Measurements from ENCODE around the gene ESYT3.

Gene ESYT3

GRCh38 chr3:138456961-138457862 lies 22.8 kb downstream of the ESYT3 start:
- Histone ChIP-seq H3K9me3 (ENCODE audit: low read length) (no peaks in the 10 kb centered on the region), H3K4me2 (ENCODE audit: low read length) (no peak overlapping the region), H2AFZ (ENCODE audit: low read length) (no peak overlapping the region), H3K4me1 (ENCODE audit: insufficient read depth, low read length, severe bottlenecking) (no peaks in the 10 kb centered on the region), H3K4me3 (ENCODE audit: low read depth, low read length, poor library complexity, severe bottlenecking) (no peak overlapping the region), H3K9ac (ENCODE audit: low read length) (no peak overlapping the region), H4K20me1 (ENCODE audit: insufficient read depth, low read length) (no peaks in the 10 kb centered on the region), H3K79me2 (ENCODE audit: insufficient read depth, low read length) (no peaks in the 10 kb centered on the region), H3K9me2 (ENCODE audit: low read depth, low read length) (no peaks in the 10 kb centered on the region), H3F3A (ENCODE audit: insufficient read depth, low read length) (no peaks in the 10 kb centered on the region), H3K27me3 (ENCODE audit: insufficient read depth, low read length) (no peaks in the 10 kb centered on the region), H3K27ac (ENCODE audit: low read depth, low read length, poor library complexity, severe bottlenecking) (no peak overlapping the region), H3K36me3 (ENCODE audit: insufficient read depth, low read length) (no peaks in the 10 kb centered on the region)
- TF ChIP-seq CTCF (IDR thresholded peaks at IDR 0.05; ENCODE audit: low read length) = no peak
- TF ChIP-seq EZH2 (IDR thresholded peaks at IDR 0.05; ENCODE audit: borderline replicate concordance, low read length) = no peak

- H3F3A ChIP-seq (ENCODE audit: insufficient read depth, low read length) = no peaks in the 10 kb centered on the region
- H4K20me1 ChIP-seq (ENCODE audit: insufficient read depth, low read length) = no peaks in the 10 kb centered on the region
- no peaks in the 10 kb centered on the region for H3K79me2 ChIP-seq (ENCODE audit: insufficient read depth, low read length)
- H3K9ac ChIP-seq (ENCODE audit: low read length) = no peak overlapping the region
- no peaks in the 10 kb centered on the region for H3K36me3 ChIP-seq (ENCODE audit: insufficient read depth, low read length)
- H3K9me3 ChIP-seq (ENCODE audit: low read length) = no peaks in the 10 kb centered on the region
- no peaks in the 10 kb centered on the region for H3K27me3 ChIP-seq (ENCODE audit: insufficient read depth, low read length)
- TF ChIP-seq EZH2 (IDR thresholded peaks at IDR 0.05; ENCODE audit: borderline replicate concordance, low read length) (no peak), CTCF (IDR thresholded peaks at IDR 0.05; ENCODE audit: low read length) (no peak)
- H3K27ac ChIP-seq (ENCODE audit: low read depth, low read length, poor library complexity, severe bottlenecking) = no peak overlapping the region
- H3K4me1 ChIP-seq (ENCODE audit: insufficient read depth, low read length, severe bottlenecking) = no peaks in the 10 kb centered on the region
- no peak overlapping the region for H3K4me2 ChIP-seq (ENCODE audit: low read length)
- H3K4me3 ChIP-seq (ENCODE audit: low read depth, low read length, poor library complexity, severe bottlenecking) = no peak overlapping the region
- H2AFZ ChIP-seq (ENCODE audit: low read length) = no peak overlapping the region
- H3K9me2 ChIP-seq (ENCODE audit: low read depth, low read length) = no peaks in the 10 kb centered on the region
Measured at GRCh38 chr3:138457863-138458735, 23.7 kb downstream of the ESYT3 start.

GRCh38 chr3:138458774-138459499 lies 24.5 kb downstream of the ESYT3 start:
- Histone ChIP-seq H3K27me3 (ENCODE audit: insufficient read depth, low read length) (no peaks in the 10 kb centered on the region), H3F3A (ENCODE audit: insufficient read depth, low read length) (no peaks in the 10 kb centered on the region), H3K79me2 (ENCODE audit: insufficient read depth, low read length) (no peaks in the 10 kb centered on the region), H2AFZ (ENCODE audit: low read length) (no peak overlapping the region), H3K9ac (ENCODE audit: low read length) (no peak overlapping the region), H3K9me3 (ENCODE audit: low read length) (no peaks in the 10 kb centered on the region), H3K27ac (ENCODE audit: low read depth, low read length, poor library complexity, severe bottlenecking) (no peak overlapping the region), H3K4me3 (ENCODE audit: low read depth, low read length, poor library complexity, severe bottlenecking) (no peak overlapping the region), H3K4me1 (ENCODE audit: insufficient read depth, low read length, severe bottlenecking) (no peaks in the 10 kb centered on the region), H3K9me2 (ENCODE audit: low read depth, low read length) (no peaks in the 10 kb centered on the region), H3K36me3 (ENCODE audit: insufficient read depth, low read length) (no peaks in the 10 kb centered on the region), H4K20me1 (ENCODE audit: insufficient read depth, low read length) (no peaks in the 10 kb centered on the region), H3K4me2 (ENCODE audit: low read length) (no peak overlapping the region)
- TF ChIP-seq CTCF (IDR thresholded peaks at IDR 0.05; ENCODE audit: low read length) (no peak), EZH2 (IDR thresholded peaks at IDR 0.05; ENCODE audit: borderline replicate concordance, low read length) (no peak)

Measured in OCI-LY1 (cell line).